ENCODE measurements around the gene XIRP1.

GRCh38 chr3:39211332-39212130, 19.1 kb upstream of the XIRP1 start:
- TF ChIP-seq CTCF (IDR thresholded peaks at IDR 0.05) (no peak), POLR2A (IDR thresholded peaks at IDR 0.05) (no peak)

All from uterus (tissue), 2 donors.